SK-N-SH (cell line): Measurements from ENCODE around the gene FOXE3. TPM values are rescaled to one million over a fixed set of nuclear protein-coding genes. Genes with fewer than 3 reads are reported as not detected.

Experiments used
- CTCF ChIA-PET: fragments of 300-600, 350-600 bp; formaldehyde crosslinking; extraction: SDS; loops from one replicate; lab custom pipeline; 2021; lab: Yijun Ruan, JAX
- POLR2A ChIA-PET: fragments of 350-600 bp; sonication (Branson Sonifier 250); formaldehyde crosslinking; extraction: SDS; loops from one replicate; lab custom pipeline; 2020; ENCODE audit warnings: antibody characterized with exemption, inconsistent platforms; lab: Yijun Ruan, JAX
- DNase-seq: peaks from one replicate; pipeline ENCODE4 v3.0.0; 2012
- H2AFZ ChIP-seq: fragments of 200-600 bp; sonication (generic); 2 replicates; pipeline ENCODE4 v1.8.1; 2016; ENCODE audit warnings: antibody characterized with exemption, mild to moderate bottlenecking, low read depth
- H3F3A ChIP-seq: fragments of 200-600 bp; sonication (generic); replicated peaks from 2 replicates; pipeline ENCODE3; 2016; ENCODE audit warnings: antibody characterized with exemption, mild to moderate bottlenecking; ENCODE audit not compliant: insufficient read depth
- H3K27ac ChIP-seq, 2 experiments: fragments of 200-500 bp in 1 of 2; fragments of 200-600 bp in 1 of 2; sonication (Bioruptor generic) in 1 of 2; sonication (generic), shearing (Covaris generic) in 1 of 2; 2 replicates each; pipeline versions ENCODE4 v1.5.1 to v1.6.1; 2014 to 2016; ENCODE audit warnings: low read depth in 2 of 2, inconsistent platforms in 1 of 2, low read length in 1 of 2, mild to moderate bottlenecking in 1 of 2, mixed read lengths in 1 of 2
- H3K27me3 ChIP-seq: fragments of 200-600 bp; sonication (generic), shearing (Covaris generic); 2 replicates; pipeline ENCODE4 v1.6.1; 2016; ENCODE audit warnings: mixed run types; ENCODE audit not compliant: insufficient read depth
- H3K36me3 ChIP-seq, 2 experiments: fragments of 200-500 bp in 1 of 2; fragments of 200-600 bp in 1 of 2; sonication (Bioruptor generic) in 1 of 2; sonication (generic) in 1 of 2; replicated peaks in 1 of 2; 2 replicates each; pipeline versions ENCODE3 to v1.5.1; 2014 to 2016; ENCODE audit warnings: low read length in 1 of 2, mild to moderate bottlenecking in 1 of 2; ENCODE audit not compliant: insufficient read depth in 2 of 2, control insufficient read depth in 1 of 2
- H3K4me1 ChIP-seq, 2 experiments: fragments of 200-500 bp in 1 of 2; fragments of 200-600 bp in 1 of 2; sonication (Bioruptor generic) in 1 of 2; sonication (generic), shearing (Covaris generic) in 1 of 2; 2 replicates each; pipeline versions ENCODE4 v1.5.1 to v1.6.1; 2014 to 2016; ENCODE audit warnings: low read depth in 1 of 2, low read length in 1 of 2, mixed run types in 1 of 2; ENCODE audit not compliant: insufficient read depth in 2 of 2, control insufficient read depth in 1 of 2
- H3K4me2 ChIP-seq: fragments of 200-600 bp; sonication (generic), shearing (Covaris generic); 2 replicates; pipeline ENCODE4 v1.6.1; 2017; ENCODE audit warnings: mixed run types
- H3K4me3 ChIP-seq, 2 experiments: fragments of 200-500 bp in 1 of 2; fragments of 200-600 bp in 1 of 2; sonication (Bioruptor generic) in 1 of 2; sonication (generic), shearing (Covaris generic) in 1 of 2; 2 replicates each; pipeline versions ENCODE4 v1.5.1 to v1.8.1; 2014 to 2016; ENCODE audit warnings: low read depth in 2 of 2, inconsistent platforms in 1 of 2, low read length in 1 of 2, mild to moderate bottlenecking in 1 of 2, mixed read lengths in 1 of 2, moderate library complexity in 1 of 2
- H3K79me2 ChIP-seq: fragments of 200-600 bp; sonication (generic); 2 replicates; pipeline ENCODE4 v1.8.1; 2017; ENCODE audit warnings: mild to moderate bottlenecking; ENCODE audit not compliant: insufficient read depth
- H3K9ac ChIP-seq: fragments of 200-600 bp; sonication (generic); 2 replicates; pipeline ENCODE4 v1.6.1; 2017; ENCODE audit warnings: mixed run types
- H3K9me2 ChIP-seq: fragments of 200-600 bp; sonication (generic); 2 replicates; pipeline ENCODE4 v1.6.1; 2017; ENCODE audit warnings: mixed run types
- H3K9me3 ChIP-seq: fragments of 200-600 bp; sonication (generic); 2 replicates; pipeline ENCODE4 v1.6.1; 2017; ENCODE audit warnings: mixed run types, mild to moderate bottlenecking, moderate library complexity
- H4K20me1 ChIP-seq: fragments of 200-600 bp; sonication (generic); 2 replicates; pipeline ENCODE4 v1.6.1; 2017; ENCODE audit warnings: mild to moderate bottlenecking, mixed run types; ENCODE audit not compliant: insufficient read depth
- ELF1 ChIP-seq: IDR thresholded peaks from 2 replicates; pipeline ENCODE4 v1.4.0; 2012
- FOSL2 ChIP-seq: IDR thresholded peaks from 2 replicates; pipeline ENCODE4 v1.4.0; 2012; ENCODE audit warnings: low read depth, mild to moderate bottlenecking, moderate library complexity, borderline replicate concordance
- FOXM1 ChIP-seq: IDR thresholded peaks from 2 replicates; pipeline ENCODE4 v1.4.0; 2012; ENCODE audit warnings: low read depth, mild to moderate bottlenecking
- GATA2 ChIP-seq: sonication (generic); formaldehyde crosslinking; IDR thresholded peaks from 2 replicates; pipeline ENCODE4 v1.5.0; 2020; ENCODE audit warnings: mild to moderate bottlenecking, missing genetic modification reagents
- JUND ChIP-seq: IDR thresholded peaks from 2 replicates; pipeline ENCODE4 v1.4.0; 2012
- MEF2A ChIP-seq: IDR thresholded peaks from 2 replicates; pipeline ENCODE4 v1.4.0; 2012; ENCODE audit warnings: low read depth, borderline replicate concordance
- MXI1 ChIP-seq: IDR thresholded peaks from 2 replicates; pipeline ENCODE4 v1.6.1; 2012; ENCODE audit warnings: mild to moderate bottlenecking, low read depth, low read length, improper control_type of control experiment
- RCOR1 ChIP-seq: fragments of 150-350 bp; IDR thresholded peaks from 2 replicates; pipeline ENCODE4 v1.6.1; 2017; ENCODE audit warnings: antibody characterized with exemption, low read length
- RFX5 ChIP-seq: IDR thresholded peaks from 2 replicates; pipeline ENCODE4 v1.6.1; 2012; ENCODE audit warnings: mild to moderate bottlenecking, improper control_type of control experiment, low read length
- RXRA ChIP-seq: IDR thresholded peaks from 2 replicates; pipeline ENCODE4 v1.4.0; 2012; ENCODE audit warnings: low read depth, mild to moderate bottlenecking, borderline replicate concordance
- SIN3A ChIP-seq: IDR thresholded peaks from 2 replicates; pipeline ENCODE4 v1.6.1; 2012; ENCODE audit warnings: low read depth, mild to moderate bottlenecking, low read length, moderate library complexity, borderline replicate concordance
- TAF1 ChIP-seq: IDR thresholded peaks from 2 replicates; pipeline ENCODE4 v1.6.1; 2012; ENCODE audit warnings: low read depth, mild to moderate bottlenecking, low read length, moderate library complexity, borderline replicate concordance
- TEAD4 ChIP-seq: IDR thresholded peaks from 2 replicates; pipeline ENCODE4 v1.4.0; 2012; ENCODE audit warnings: mild to moderate bottlenecking, borderline replicate concordance; ENCODE audit not compliant: insufficient read depth
- WGBS: methylation state at CpG from one replicate; pipeline ENCODE4 v1.1.6; 2017; ENCODE audit warnings: low lambda C conversion rate; 5-methylcytosine and 5-hydroxymethylcytosine counted together
- polyA plus RNA-seq, 3 experiments: library from polyadenylated mRNA; depleted of rRNA; stranded (reverse); fragments of >200 nt; gene quantifications; 2 replicates each; pipeline ENCODE4 v1.2.3, GENCODE V29; 2012
- TF ChIP-seq, protein P1 (sequence below): fragments of 150-350 bp; IDR thresholded peaks from 2 replicates; pipeline ENCODE4 v1.6.1; 2017; ENCODE audit warnings: antibody characterized with exemption, low read length, low read depth, borderline replicate concordance
- TF ChIP-seq, protein P2 (sequence below): IDR thresholded peaks from 2 replicates; pipeline ENCODE4 v1.4.0; 2012; ENCODE audit warnings: low read depth, borderline replicate concordance
- TF ChIP-seq, protein P3 (sequence below): IDR thresholded peaks from 2 replicates; pipeline ENCODE4 v1.4.0; 2012; ENCODE audit warnings: low read depth
- TF ChIP-seq, protein P4 (sequence below): IDR thresholded peaks from 2 replicates; pipeline ENCODE4 v1.4.0; 2012; ENCODE audit warnings: low read depth, borderline replicate concordance
- TF ChIP-seq, protein P5 (sequence below): fragments of 150-350 bp; IDR thresholded peaks from 2 replicates; pipeline ENCODE4 v1.6.1; 2016; ENCODE audit warnings: mild to moderate bottlenecking, low read depth, low read length
- TF ChIP-seq, protein P6 (sequence below): IDR thresholded peaks from 2 replicates; pipeline ENCODE4 v1.6.1; 2012; ENCODE audit warnings: mild to moderate bottlenecking, low read depth, low read length, moderate library complexity

Gene FOXE3
- polyA plus RNA-seq, 1 of the 3 experiments (the other 2 are of a cell fraction) = not detected

DNA sequence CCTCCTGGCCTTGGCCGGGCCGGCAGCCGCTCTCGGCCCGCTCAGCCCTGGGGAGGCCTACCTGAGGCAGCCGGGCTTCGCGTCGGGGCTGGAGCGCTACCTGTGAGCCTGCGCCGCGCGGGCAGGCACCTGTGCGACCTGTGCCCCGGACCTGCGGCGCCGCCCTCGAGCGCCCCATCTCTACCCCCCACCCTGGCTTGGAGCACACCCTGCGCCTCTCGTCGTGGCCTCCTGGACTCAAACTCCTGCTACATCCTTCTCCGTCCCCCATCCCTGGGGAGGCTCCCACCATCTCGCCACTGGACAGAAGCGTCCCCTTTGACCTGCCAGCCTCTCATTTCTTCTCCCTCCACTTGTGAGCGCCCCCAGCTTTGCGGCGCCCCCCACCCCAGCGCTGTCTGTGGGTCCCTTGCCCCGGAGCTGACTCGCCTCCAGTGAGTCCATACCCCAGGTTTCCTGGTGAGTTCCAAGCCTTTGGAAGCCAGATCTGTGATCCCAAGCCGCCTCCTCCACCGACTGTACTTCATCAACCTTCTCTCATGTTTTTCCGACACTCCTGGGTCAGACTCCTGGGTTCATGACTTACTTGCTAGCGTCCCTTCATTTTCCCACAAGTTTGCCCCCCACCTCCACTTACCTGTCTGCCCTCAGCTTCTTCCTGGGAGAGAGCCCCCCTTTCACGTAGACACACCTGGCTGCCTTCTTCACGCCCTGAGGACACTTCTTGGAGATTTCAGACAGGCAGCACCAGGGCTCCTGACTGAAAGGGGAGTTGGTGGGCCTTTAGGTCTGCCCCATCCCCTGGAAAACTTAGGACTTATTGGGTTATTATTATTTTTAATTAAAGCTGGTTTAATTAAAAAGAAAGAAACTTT is 1.3 kb downstream of the FOXE3 start:
- no peak overlapping the region for H2AFZ ChIP-seq
- H3K4me1 ChIP-seq = no peaks in the 10 kb centered on the region; a peak in 1 of 4 replicates
- H4K20me1 ChIP-seq = no peaks in the 10 kb centered on the region
- no peaks in the 10 kb centered on the region for H3K79me2 ChIP-seq
- no peak overlapping the region for H3K4me3 ChIP-seq
- POLR2A ChIA-PET = no interaction called here
- 65% methylated on average over 17 of the region's 39 CpGs for WGBS
- DNase-seq = no peak
- no peak overlapping the region for H3K9ac ChIP-seq
- no peaks in the 10 kb centered on the region for H3F3A ChIP-seq
- no peak overlapping the region for H3K27ac ChIP-seq
- no peak overlapping the region for H3K4me2 ChIP-seq
- H3K36me3 ChIP-seq = no peaks in the 10 kb centered on the region
- TF ChIP-seq, protein P1, sequence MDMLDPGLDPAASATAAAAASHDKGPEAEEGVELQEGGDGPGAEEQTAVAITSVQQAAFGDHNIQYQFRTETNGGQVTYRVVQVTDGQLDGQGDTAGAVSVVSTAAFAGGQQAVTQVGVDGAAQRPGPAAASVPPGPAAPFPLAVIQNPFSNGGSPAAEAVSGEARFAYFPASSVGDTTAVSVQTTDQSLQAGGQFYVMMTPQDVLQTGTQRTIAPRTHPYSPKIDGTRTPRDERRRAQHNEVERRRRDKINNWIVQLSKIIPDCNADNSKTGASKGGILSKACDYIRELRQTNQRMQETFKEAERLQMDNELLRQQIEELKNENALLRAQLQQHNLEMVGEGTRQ = no peak
- no peak for TF ChIP-seq RCOR1
- TF ChIP-seq RFX5 = no peak
- TF ChIP-seq, protein P2, sequence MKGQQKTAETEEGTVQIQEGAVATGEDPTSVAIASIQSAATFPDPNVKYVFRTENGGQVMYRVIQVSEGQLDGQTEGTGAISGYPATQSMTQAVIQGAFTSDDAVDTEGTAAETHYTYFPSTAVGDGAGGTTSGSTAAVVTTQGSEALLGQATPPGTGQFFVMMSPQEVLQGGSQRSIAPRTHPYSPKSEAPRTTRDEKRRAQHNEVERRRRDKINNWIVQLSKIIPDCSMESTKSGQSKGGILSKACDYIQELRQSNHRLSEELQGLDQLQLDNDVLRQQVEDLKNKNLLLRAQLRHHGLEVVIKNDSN = no peak
- TF ChIP-seq GATA2 (CRISPR knock-in tag) = no peak
- TF ChIP-seq, protein P3, sequence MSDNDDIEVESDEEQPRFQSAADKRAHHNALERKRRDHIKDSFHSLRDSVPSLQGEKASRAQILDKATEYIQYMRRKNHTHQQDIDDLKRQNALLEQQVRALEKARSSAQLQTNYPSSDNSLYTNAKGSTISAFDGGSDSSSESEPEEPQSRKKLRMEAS = no peak
- no peak for TF ChIP-seq FOXM1
- TF ChIP-seq MXI1 = no peak
- no peak for TF ChIP-seq JUND
- TF ChIP-seq TEAD4 = no peak
- no peak for TF ChIP-seq ELF1
- no peak for TF ChIP-seq FOSL2
- no peak for TF ChIP-seq MEF2A
- TF ChIP-seq RXRA = no peak
- no peak for TF ChIP-seq TAF1
- TF ChIP-seq, protein P4, sequence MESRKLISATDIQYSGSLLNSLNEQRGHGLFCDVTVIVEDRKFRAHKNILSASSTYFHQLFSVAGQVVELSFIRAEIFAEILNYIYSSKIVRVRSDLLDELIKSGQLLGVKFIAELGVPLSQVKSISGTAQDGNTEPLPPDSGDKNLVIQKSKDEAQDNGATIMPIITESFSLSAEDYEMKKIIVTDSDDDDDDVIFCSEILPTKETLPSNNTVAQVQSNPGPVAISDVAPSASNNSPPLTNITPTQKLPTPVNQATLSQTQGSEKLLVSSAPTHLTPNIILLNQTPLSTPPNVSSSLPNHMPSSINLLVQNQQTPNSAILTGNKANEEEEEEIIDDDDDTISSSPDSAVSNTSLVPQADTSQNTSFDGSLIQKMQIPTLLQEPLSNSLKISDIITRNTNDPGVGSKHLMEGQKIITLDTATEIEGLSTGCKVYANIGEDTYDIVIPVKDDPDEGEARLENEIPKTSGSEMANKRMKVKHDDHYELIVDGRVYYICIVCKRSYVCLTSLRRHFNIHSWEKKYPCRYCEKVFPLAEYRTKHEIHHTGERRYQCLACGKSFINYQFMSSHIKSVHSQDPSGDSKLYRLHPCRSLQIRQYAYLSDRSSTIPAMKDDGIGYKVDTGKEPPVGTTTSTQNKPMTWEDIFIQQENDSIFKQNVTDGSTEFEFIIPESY = no peak
- TF ChIP-seq SIN3A = no peak
- TF ChIP-seq, protein P5, sequence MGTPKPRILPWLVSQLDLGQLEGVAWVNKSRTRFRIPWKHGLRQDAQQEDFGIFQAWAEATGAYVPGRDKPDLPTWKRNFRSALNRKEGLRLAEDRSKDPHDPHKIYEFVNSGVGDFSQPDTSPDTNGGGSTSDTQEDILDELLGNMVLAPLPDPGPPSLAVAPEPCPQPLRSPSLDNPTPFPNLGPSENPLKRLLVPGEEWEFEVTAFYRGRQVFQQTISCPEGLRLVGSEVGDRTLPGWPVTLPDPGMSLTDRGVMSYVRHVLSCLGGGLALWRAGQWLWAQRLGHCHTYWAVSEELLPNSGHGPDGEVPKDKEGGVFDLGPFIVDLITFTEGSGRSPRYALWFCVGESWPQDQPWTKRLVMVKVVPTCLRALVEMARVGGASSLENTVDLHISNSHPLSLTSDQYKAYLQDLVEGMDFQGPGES = no peak
- TF ChIP-seq, protein P6, sequence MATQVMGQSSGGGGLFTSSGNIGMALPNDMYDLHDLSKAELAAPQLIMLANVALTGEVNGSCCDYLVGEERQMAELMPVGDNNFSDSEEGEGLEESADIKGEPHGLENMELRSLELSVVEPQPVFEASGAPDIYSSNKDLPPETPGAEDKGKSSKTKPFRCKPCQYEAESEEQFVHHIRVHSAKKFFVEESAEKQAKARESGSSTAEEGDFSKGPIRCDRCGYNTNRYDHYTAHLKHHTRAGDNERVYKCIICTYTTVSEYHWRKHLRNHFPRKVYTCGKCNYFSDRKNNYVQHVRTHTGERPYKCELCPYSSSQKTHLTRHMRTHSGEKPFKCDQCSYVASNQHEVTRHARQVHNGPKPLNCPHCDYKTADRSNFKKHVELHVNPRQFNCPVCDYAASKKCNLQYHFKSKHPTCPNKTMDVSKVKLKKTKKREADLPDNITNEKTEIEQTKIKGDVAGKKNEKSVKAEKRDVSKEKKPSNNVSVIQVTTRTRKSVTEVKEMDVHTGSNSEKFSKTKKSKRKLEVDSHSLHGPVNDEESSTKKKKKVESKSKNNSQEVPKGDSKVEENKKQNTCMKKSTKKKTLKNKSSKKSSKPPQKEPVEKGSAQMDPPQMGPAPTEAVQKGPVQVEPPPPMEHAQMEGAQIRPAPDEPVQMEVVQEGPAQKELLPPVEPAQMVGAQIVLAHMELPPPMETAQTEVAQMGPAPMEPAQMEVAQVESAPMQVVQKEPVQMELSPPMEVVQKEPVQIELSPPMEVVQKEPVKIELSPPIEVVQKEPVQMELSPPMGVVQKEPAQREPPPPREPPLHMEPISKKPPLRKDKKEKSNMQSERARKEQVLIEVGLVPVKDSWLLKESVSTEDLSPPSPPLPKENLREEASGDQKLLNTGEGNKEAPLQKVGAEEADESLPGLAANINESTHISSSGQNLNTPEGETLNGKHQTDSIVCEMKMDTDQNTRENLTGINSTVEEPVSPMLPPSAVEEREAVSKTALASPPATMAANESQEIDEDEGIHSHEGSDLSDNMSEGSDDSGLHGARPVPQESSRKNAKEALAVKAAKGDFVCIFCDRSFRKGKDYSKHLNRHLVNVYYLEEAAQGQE = no peak
- TF ChIP-seq, all 33 proteins: peak for 0
- H3K9me3 ChIP-seq = no peaks in the 10 kb centered on the region
- peaks cover 56% of the 10 kb centered on the region for H3K27me3 ChIP-seq
- no peaks in the 10 kb centered on the region for H3K9me2 ChIP-seq
- CTCF ChIA-PET = interaction anchor here (0.9 to 28.7 kb wide), 6 partner anchors 17 to 299 kb away, joined by 3 to 1422 read pairs (median 24); partner anchors contain the start of gene FOXD2
